ENCODE data around the gene DGLUCY. TPM values are rescaled to one million over a fixed set of nuclear protein-coding genes. Genes with fewer than 3 reads are reported as not detected.

Gene DGLUCY
- total RNA-seq, 1 experiment from 2014 or later = 54.8 TPM

DNA sequence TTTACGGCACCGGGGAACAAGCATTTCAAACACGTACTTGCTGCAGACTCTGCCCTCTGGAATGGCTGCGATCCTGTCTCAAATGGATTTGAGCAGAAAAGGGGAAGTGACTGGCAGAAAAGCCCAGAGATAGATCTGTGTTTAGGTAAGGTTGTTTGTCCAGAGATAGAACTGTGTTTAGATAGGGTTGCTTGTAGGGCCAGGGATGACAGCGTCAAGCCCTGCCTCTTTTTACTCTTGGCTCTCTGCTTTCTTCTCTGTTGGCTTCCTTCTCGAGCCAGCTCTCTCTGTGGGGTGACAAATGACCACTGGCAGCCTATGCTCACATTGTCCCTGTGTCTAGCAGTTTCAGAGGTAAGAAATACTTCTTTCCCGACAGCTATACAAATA lies 11.4 kb downstream of the DGLUCY start:
- TF ChIP-seq, protein P1, sequence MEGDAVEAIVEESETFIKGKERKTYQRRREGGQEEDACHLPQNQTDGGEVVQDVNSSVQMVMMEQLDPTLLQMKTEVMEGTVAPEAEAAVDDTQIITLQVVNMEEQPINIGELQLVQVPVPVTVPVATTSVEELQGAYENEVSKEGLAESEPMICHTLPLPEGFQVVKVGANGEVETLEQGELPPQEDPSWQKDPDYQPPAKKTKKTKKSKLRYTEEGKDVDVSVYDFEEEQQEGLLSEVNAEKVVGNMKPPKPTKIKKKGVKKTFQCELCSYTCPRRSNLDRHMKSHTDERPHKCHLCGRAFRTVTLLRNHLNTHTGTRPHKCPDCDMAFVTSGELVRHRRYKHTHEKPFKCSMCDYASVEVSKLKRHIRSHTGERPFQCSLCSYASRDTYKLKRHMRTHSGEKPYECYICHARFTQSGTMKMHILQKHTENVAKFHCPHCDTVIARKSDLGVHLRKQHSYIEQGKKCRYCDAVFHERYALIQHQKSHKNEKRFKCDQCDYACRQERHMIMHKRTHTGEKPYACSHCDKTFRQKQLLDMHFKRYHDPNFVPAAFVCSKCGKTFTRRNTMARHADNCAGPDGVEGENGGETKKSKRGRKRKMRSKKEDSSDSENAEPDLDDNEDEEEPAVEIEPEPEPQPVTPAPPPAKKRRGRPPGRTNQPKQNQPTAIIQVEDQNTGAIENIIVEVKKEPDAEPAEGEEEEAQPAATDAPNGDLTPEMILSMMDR (IDR thresholded peaks at IDR 0.05; ENCODE audit: insufficient read depth in 1 of 2, low read depth in 1 of 2, low read length in 1 of 2, severe bottlenecking in 1 of 2, unreplicated experiment in 1 of 2) = no peak
- Mint-ChIP-seq H3K27ac (ENCODE audit: unreplicated experiment) (no peak overlapping the region), H3K36me3 (ENCODE audit: insufficient read depth, unreplicated experiment) (peaks cover 24% of the 10 kb centered on the region), H3K4me1 (ENCODE audit: low read depth, unreplicated experiment) (peaks cover 6% of the 10 kb centered on the region), H3K9me3 (ENCODE audit: unreplicated experiment) (no peaks in the 10 kb centered on the region), H3K27me3 (ENCODE audit: insufficient read depth, unreplicated experiment) (no peaks in the 10 kb centered on the region), H3K4me3 (ENCODE audit: unreplicated experiment) (no peak overlapping the region)
- Histone ChIP-seq H3K4me1 (peaks cover 7% of the 10 kb centered on the region; the same call in 1 of the 2 replicates), H3K4me3 (ENCODE audit: low read depth, low read length) (no peak overlapping the region), H3K36me3 (ENCODE audit: control insufficient read depth, insufficient read depth, low read length) (peaks cover 7% of the 10 kb centered on the region), H3K27me3 (replicated peaks; ENCODE audit: control insufficient read depth, insufficient read depth, low read length) (no peaks in the 10 kb centered on the region), H3K9me3 (no peaks in the 10 kb centered on the region)
- intact Hi-C loops (cut with micrococcal nuclease; ENCODE audit: unreplicated experiment) = no loop called here
- no TSS peak for BruUV-seq (replicated peaks)
- ChIA-PET CTCF (no interaction called here), POLR2A (no interaction called here)
- no peak for DNase-seq

DNA sequence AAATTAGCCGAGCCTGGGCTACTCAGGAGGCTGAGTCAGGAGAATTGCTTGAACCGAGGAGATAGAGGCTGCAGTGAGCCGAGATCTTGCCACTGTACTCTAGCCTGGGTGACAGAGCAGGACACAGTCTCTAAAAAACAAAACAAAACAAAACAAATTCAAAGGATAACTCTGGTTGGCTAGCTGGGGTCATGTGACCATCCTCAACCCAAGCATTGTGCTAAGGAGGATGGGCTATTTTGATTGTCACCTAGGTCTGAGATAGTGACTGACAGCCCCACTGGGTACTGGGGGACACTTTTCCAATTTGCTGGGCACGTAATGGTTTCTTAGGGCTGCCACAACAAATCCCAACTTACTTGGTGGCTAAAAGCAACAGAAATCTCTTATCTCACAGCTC lies 11.9 kb downstream of the DGLUCY start:
- Mint-ChIP-seq H3K27ac (ENCODE audit: unreplicated experiment) (peak overlapping the region; percentile 39), H3K9me3 (ENCODE audit: unreplicated experiment) (no peaks in the 10 kb centered on the region), H3K4me3 (ENCODE audit: unreplicated experiment) (no peak overlapping the region), H3K27me3 (ENCODE audit: insufficient read depth, unreplicated experiment) (no peaks in the 10 kb centered on the region), H3K36me3 (ENCODE audit: insufficient read depth, unreplicated experiment) (peaks cover 26% of the 10 kb centered on the region), H3K4me1 (ENCODE audit: low read depth, unreplicated experiment) (peaks cover 4% of the 10 kb centered on the region)
- intact Hi-C loops (cut with micrococcal nuclease; ENCODE audit: unreplicated experiment) = no loop called here
- Histone ChIP-seq H3K4me3 (ENCODE audit: low read depth, low read length) (no peak overlapping the region), H3K36me3 (ENCODE audit: control insufficient read depth, insufficient read depth, low read length) (peaks cover 7% of the 10 kb centered on the region), H3K27me3 (replicated peaks; ENCODE audit: control insufficient read depth, insufficient read depth, low read length) (no peaks in the 10 kb centered on the region), H3K9me3 (no peaks in the 10 kb centered on the region), H3K4me1 (peaks cover 7% of the 10 kb centered on the region; the same call in 1 of the 2 replicates)
- TF ChIP-seq, protein P1 (IDR thresholded peaks at IDR 0.05; ENCODE audit: insufficient read depth in 1 of 2, low read depth in 1 of 2, low read length in 1 of 2, severe bottlenecking in 1 of 2, unreplicated experiment in 1 of 2) = no peak
- CTCF ChIA-PET = no interaction called here
- POLR2A ChIA-PET = no interaction called here
- no peak for DNase-seq
- BruUV-seq (replicated peaks) = no TSS peak

DNA sequence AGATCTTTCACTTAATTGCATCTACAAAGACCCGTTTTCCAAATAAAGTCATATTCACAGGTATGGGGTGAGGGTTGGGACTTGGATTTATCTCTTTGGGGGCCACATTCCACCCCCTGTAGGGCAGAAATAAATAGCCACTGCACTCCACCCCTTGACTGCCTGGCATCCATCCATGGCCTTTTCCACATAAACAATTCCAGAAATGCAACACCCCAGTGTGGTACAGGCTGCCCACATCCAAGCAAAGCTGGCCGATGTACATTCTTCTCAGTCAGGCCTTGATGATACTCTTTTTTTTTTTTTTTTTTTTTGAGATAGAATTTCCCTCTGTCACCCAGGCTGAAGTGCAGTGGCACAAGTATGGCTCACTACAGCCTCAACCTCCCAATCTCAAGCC lies 12.9 kb downstream of the DGLUCY start:
- Mint-ChIP-seq H3K27me3 (ENCODE audit: insufficient read depth, unreplicated experiment) (no peaks in the 10 kb centered on the region), H3K4me3 (ENCODE audit: unreplicated experiment) (no peak overlapping the region), H3K4me1 (ENCODE audit: low read depth, unreplicated experiment) (no peaks in the 10 kb centered on the region), H3K27ac (ENCODE audit: unreplicated experiment) (peak overlapping the region; percentile 39), H3K36me3 (ENCODE audit: insufficient read depth, unreplicated experiment) (peaks cover 35% of the 10 kb centered on the region), H3K9me3 (ENCODE audit: unreplicated experiment) (no peaks in the 10 kb centered on the region)
- Histone ChIP-seq H3K36me3 (ENCODE audit: control insufficient read depth, insufficient read depth, low read length) (peaks cover 7% of the 10 kb centered on the region), H3K4me1 (peaks cover 7% of the 10 kb centered on the region; the same call in 1 of the 2 replicates), H3K27me3 (replicated peaks; ENCODE audit: control insufficient read depth, insufficient read depth, low read length) (no peaks in the 10 kb centered on the region), H3K9me3 (no peaks in the 10 kb centered on the region), H3K4me3 (ENCODE audit: low read depth, low read length) (no peak overlapping the region)
- no peak for DNase-seq
- intact Hi-C loops (cut with micrococcal nuclease; ENCODE audit: unreplicated experiment) = no loop called here
- ChIA-PET POLR2A (no interaction called here), CTCF (no interaction called here)
- TF ChIP-seq, protein P1 (IDR thresholded peaks at IDR 0.05; ENCODE audit: insufficient read depth in 1 of 2, low read depth in 1 of 2, low read length in 1 of 2, severe bottlenecking in 1 of 2, unreplicated experiment in 1 of 2) = no peak
- BruUV-seq (replicated peaks) = no TSS peak

Data from Caco-2 (cell line).